Adrenal gland (tissue), 5 donors: ENCODE measurements around the gene CD53.

ENCODE experiments used
- POLR2A ChIP-seq, 2 donors: fragments of 450-650 bp; IDR thresholded peaks; one replicate each; pipeline ENCODE4 v1.6.1; 2017; ENCODE audit warnings: antibody characterized with exemption in 2 of 2, mild to moderate bottlenecking in 2 of 2, moderate library complexity in 1 of 2
- TF ChIP-seq, protein P1 (sequence below), 6 experiments: fragments of 450-650 bp in 4 of 6; fragments of 200-600 bp in 2 of 6; sonication (generic) in 1 of 6; IDR thresholded peaks; 1 replicate in 5 of 6; 2 replicates in 1 of 6; pipeline versions ENCODE4 v1.5.1 to v1.8.0; 2016 to 2021; ENCODE audit warnings: antibody characterized with exemption in 6 of 6, mild to moderate bottlenecking in 2 of 6, moderate library complexity in 1 of 6
- donor health status: DM: no; HTN: no; CAD: no.

DNA sequence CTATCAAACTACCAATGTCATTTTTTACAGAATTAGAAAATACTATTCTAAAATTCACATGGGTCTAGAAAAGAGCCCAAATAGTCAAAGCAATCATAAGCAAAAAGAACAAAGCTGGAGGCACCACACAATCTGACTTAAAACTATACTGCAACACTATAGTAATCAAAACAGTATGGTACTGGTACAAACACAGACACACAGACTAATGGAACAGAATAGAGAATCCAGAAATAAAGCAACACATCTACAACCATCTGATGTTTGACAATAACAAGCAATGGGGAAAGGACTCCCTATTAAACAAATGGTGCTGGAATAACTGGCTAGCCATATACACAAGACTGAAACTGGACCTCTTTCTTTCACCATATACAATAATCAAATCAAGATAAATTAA lies 39.8 kb downstream of the CD53 start:
- TF ChIP-seq, protein P1, sequence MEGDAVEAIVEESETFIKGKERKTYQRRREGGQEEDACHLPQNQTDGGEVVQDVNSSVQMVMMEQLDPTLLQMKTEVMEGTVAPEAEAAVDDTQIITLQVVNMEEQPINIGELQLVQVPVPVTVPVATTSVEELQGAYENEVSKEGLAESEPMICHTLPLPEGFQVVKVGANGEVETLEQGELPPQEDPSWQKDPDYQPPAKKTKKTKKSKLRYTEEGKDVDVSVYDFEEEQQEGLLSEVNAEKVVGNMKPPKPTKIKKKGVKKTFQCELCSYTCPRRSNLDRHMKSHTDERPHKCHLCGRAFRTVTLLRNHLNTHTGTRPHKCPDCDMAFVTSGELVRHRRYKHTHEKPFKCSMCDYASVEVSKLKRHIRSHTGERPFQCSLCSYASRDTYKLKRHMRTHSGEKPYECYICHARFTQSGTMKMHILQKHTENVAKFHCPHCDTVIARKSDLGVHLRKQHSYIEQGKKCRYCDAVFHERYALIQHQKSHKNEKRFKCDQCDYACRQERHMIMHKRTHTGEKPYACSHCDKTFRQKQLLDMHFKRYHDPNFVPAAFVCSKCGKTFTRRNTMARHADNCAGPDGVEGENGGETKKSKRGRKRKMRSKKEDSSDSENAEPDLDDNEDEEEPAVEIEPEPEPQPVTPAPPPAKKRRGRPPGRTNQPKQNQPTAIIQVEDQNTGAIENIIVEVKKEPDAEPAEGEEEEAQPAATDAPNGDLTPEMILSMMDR (IDR thresholded peaks at IDR 0.05) = no peak
- TF ChIP-seq POLR2A (IDR thresholded peaks at IDR 0.05) = no peak
